GM19351 (cell line): ENCODE measurements around the gene PRR15L.
"Not testable (repeated sequence)": the region's sequence is repeated elsewhere in the genome, so short reads cannot be mapped to it uniquely, and the experiment has no call there.

Experiments
- ATAC-seq: cut with Tn5 transposase; IDR thresholded peaks from one replicate; pipeline ENCODE4 v1.9.1; 2021; ENCODE audit warnings: mild to moderate bottlenecking, moderate library complexity; ENCODE audit not compliant: unreplicated experiment

PRR15L gene

GRCh38 chr17:47989159-47989558 is 31.5 kb upstream of the PRR15L start:
- ATAC-seq = no peak

- ATAC-seq = not testable (repeated sequence)
Measured at GRCh38 chr17:47988445-47988844, 30.8 kb upstream of the PRR15L start.

- no peak for ATAC-seq
Measured at GRCh38 chr17:47987240-47987835, 29.7 kb upstream of the PRR15L start.

GRCh38 chr17:47986520-47986919 is 28.8 kb upstream of the PRR15L start:
- no peak for ATAC-seq

- ATAC-seq = no peak
Measured at GRCh38 chr17:47983492-47984223, 26.0 kb upstream of the PRR15L start.

GRCh38 chr17:47982645-47983390 is 25.1 kb upstream of the PRR15L start:
- ATAC-seq = no peak

- ATAC-seq = no peak
Measured at GRCh38 chr17:47982091-47982617, 24.5 kb upstream of the PRR15L start.

- ATAC-seq = no peak
Measured at GRCh38 chr17:47981462-47981861, 23.8 kb upstream of the PRR15L start.

GRCh38 chr17:47980541-47980940 is 22.9 kb upstream of the PRR15L start:
- no peak for ATAC-seq

- ATAC-seq = no peak
Measured at GRCh38 chr17:47978324-47978723, 20.6 kb upstream of the PRR15L start.

GRCh38 chr17:47975823-47976205 is 18.1 kb upstream of the PRR15L start:
- ATAC-seq = no peak

GRCh38 chr17:47975189-47975822 is 17.6 kb upstream of the PRR15L start:
- no peak for ATAC-seq

- ATAC-seq = no peak
Measured at GRCh38 chr17:47973541-47973940, 15.9 kb upstream of the PRR15L start.

GRCh38 chr17:47970725-47971499 is 13.2 kb upstream of the PRR15L start, which contains the start of gene CDK5RAP3:
TSS of gene CDK5RAP3 (plus strand) at chr17:47971113. CDS start at chr17:47971147, 34 bp downstream.
- ATAC-seq = peak; percentile 95

GRCh38 chr17:47969930-47970724 is 12.4 kb upstream of the PRR15L start:
- ATAC-seq = no peak

- no peak for ATAC-seq
Measured at GRCh38 chr17:47968836-47969235, 11.2 kb upstream of the PRR15L start.

GRCh38 chr17:47967607-47968252 is 10.0 kb upstream of the PRR15L start:
- ATAC-seq = no peak

GRCh38 chr17:47966079-47966519 is 8.4 kb upstream of the PRR15L start:
- ATAC-seq = no peak

GRCh38 chr17:47964856-47965255 is 7.2 kb upstream of the PRR15L start:
- ATAC-seq = no peak
